ENCODE measurements around the gene NEIL3. TPM values are rescaled to one million over a fixed set of nuclear protein-coding genes. Genes with fewer than 3 reads are reported as not detected.

The NEIL3 gene
- total RNA-seq, 1 donor from 2014 or later: 6.6 TPM

- peaks cover 40% of the 10 kb centered on the region for H3K4me1 Mint-ChIP-seq (ENCODE audit: low read depth)
- DNase-seq (ENCODE audit: low spot score, unreplicated experiment): no peak
- H3K4me3 Mint-ChIP-seq (ENCODE audit: low read depth): no peak overlapping the region
- no peak for TF ChIP-seq CTCF (IDR thresholded peaks at IDR 0.05; ENCODE audit: unreplicated experiment)
- H3K27ac Mint-ChIP-seq: no peak overlapping the region
- H3K36me3 Mint-ChIP-seq (ENCODE audit: insufficient read depth): no peaks in the 10 kb centered on the region
- no peaks in the 10 kb centered on the region for H3K27me3 Mint-ChIP-seq
- H3K9me3 Mint-ChIP-seq (ENCODE audit: low read depth): no peaks in the 10 kb centered on the region
These were observed 12.0 kb downstream of the NEIL3 start for GRCh38 chr4:177321647-177322046.

- peaks cover 4% of the 10 kb centered on the region for H3K9me3 Mint-ChIP-seq (ENCODE audit: low read depth)
- H3K36me3 Mint-ChIP-seq (ENCODE audit: insufficient read depth): peaks cover 2% of the 10 kb centered on the region
- H3K27me3 Mint-ChIP-seq: no peaks in the 10 kb centered on the region
- TF ChIP-seq CTCF (IDR thresholded peaks at IDR 0.05; ENCODE audit: unreplicated experiment): no peak
- no peak overlapping the region for H3K27ac Mint-ChIP-seq
- H3K4me1 Mint-ChIP-seq (ENCODE audit: low read depth): peaks cover 40% of the 10 kb centered on the region
- DNase-seq (ENCODE audit: low spot score, unreplicated experiment): no peak
- no peak overlapping the region for H3K4me3 Mint-ChIP-seq (ENCODE audit: low read depth)
These were observed 12.6 kb downstream of the NEIL3 start for GRCh38 chr4:177322266-177322665.

- no peaks in the 10 kb centered on the region for H3K27me3 Mint-ChIP-seq
- H3K36me3 Mint-ChIP-seq (ENCODE audit: insufficient read depth): peaks cover 6% of the 10 kb centered on the region
- no peak overlapping the region for H3K27ac Mint-ChIP-seq
- H3K4me3 Mint-ChIP-seq (ENCODE audit: low read depth): no peak overlapping the region
- no peak for TF ChIP-seq CTCF (IDR thresholded peaks at IDR 0.05; ENCODE audit: unreplicated experiment)
- peaks cover 10% of the 10 kb centered on the region for H3K9me3 Mint-ChIP-seq (ENCODE audit: low read depth)
- H3K4me1 Mint-ChIP-seq (ENCODE audit: low read depth): peaks cover 40% of the 10 kb centered on the region
- DNase-seq (ENCODE audit: low spot score, unreplicated experiment): no peak
These were observed 13.2 kb downstream of the NEIL3 start for GRCh38 chr4:177322881-177323280.

- peaks cover 40% of the 10 kb centered on the region for H3K4me1 Mint-ChIP-seq (ENCODE audit: low read depth)
- no peak overlapping the region for H3K27ac Mint-ChIP-seq
- no peak overlapping the region for H3K4me3 Mint-ChIP-seq (ENCODE audit: low read depth)
- no peak for DNase-seq (ENCODE audit: low spot score, unreplicated experiment)
- peaks cover 12% of the 10 kb centered on the region for H3K9me3 Mint-ChIP-seq (ENCODE audit: low read depth)
- H3K36me3 Mint-ChIP-seq (ENCODE audit: insufficient read depth): peaks cover 9% of the 10 kb centered on the region
- no peaks in the 10 kb centered on the region for H3K27me3 Mint-ChIP-seq
- TF ChIP-seq CTCF (IDR thresholded peaks at IDR 0.05; ENCODE audit: unreplicated experiment): no peak
These were observed 13.7 kb downstream of the NEIL3 start for GRCh38 chr4:177323416-177323815.

- Mint-ChIP-seq H3K4me3 (ENCODE audit: low read depth) (no peak overlapping the region), H3K27ac (no peak overlapping the region), H3K36me3 (ENCODE audit: insufficient read depth) (peaks cover 21% of the 10 kb centered on the region), H3K4me1 (ENCODE audit: low read depth) (no peaks in the 10 kb centered on the region), H3K9me3 (ENCODE audit: low read depth) (peaks cover 28% of the 10 kb centered on the region), H3K27me3 (no peaks in the 10 kb centered on the region)
- no peak for TF ChIP-seq CTCF (IDR thresholded peaks at IDR 0.05; ENCODE audit: unreplicated experiment)
- no peak for DNase-seq (ENCODE audit: low spot score, unreplicated experiment)
These were observed 22.4 kb downstream of the NEIL3 start for GRCh38 chr4:177332119-177332518.

All from progenitor cell of endocrine pancreas (in vitro differentiated cells).